ENCODE data around the gene ERC2.

DNA sequence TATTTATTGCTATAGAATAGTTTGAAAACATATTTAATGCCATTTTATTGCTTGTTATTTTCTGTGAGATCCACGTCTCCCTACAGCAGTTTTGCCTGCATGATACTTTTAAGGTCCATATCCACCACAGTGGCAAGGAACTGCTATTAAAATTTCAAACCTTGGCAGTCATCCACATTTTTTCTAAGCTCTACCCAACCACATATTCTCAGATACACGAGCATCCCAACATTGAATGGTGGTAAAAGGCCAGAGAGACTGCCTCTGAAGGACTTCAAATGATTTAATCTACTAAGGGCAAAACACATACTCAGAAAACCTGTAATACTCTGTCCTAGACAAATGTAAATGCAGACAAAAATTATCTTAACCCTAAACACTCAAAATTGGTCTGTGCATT, 173.1 kb downstream of the ERC2 start:
- TF ChIP-seq CREB5 (CRISPR knock-in tag; IDR thresholded peaks at IDR 0.05; ENCODE audit: low read depth) (no peak), ZFP30 (CRISPR knock-in tag; IDR thresholded peaks at IDR 0.05) (no peak), TOX (CRISPR knock-in tag; IDR thresholded peaks at IDR 0.05; ENCODE audit: borderline replicate concordance) (no peak), ZNF8 (CRISPR knock-in tag; IDR thresholded peaks at IDR 0.05) (no peak), CSDC2 (CRISPR knock-in tag; IDR thresholded peaks at IDR 0.05) (no peak), TCF4 (CRISPR knock-in tag; IDR thresholded peaks at IDR 0.05; ENCODE audit: borderline replicate concordance) (no peak), SNAI2 (CRISPR knock-in tag; IDR thresholded peaks at IDR 0.05) (no peak), RARB (CRISPR knock-in tag; IDR thresholded peaks at IDR 0.05) (no peak)

Data from SK-N-SH treated with all-trans-retinoic acid at 6 μM for 48 hours (cell line).